ENCODE results near the gene PTPN6.

The PTPN6 gene

DNA sequence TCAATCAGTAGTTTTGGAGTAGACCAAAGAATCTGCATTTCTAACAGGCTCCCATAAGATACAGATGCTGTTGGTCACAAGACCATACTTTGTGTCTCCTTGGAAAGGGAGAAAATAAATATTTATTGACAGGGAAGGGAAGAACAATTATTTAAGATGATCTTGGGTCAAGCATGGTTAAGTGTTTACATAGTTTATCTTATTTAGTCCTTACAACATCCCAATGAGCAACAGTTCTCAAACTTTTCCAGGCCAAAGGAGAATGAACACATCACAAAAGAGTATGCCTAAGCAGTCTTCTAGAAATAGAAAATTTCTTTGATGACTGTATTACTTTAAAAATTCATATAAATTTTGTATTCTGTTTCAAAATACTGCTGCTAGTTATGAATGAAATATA is 58.4 kb downstream of the PTPN6 start:
- DNase-seq (ENCODE audit: low spot score): no peak
